HG03280 (cell line): ENCODE data around the gene RNF222.
"Not testable (repeated sequence)": the region's sequence is repeated elsewhere in the genome, so short reads cannot be mapped to it uniquely, and the experiment has no call there.

Source experiments
- ATAC-seq: cut with Tn5 transposase; IDR thresholded peaks from one replicate; pipeline ENCODE4 v1.9.1; 2021; ENCODE audit warnings: mild to moderate bottlenecking, moderate library complexity; ENCODE audit not compliant: unreplicated experiment

Gene RNF222

DNA sequence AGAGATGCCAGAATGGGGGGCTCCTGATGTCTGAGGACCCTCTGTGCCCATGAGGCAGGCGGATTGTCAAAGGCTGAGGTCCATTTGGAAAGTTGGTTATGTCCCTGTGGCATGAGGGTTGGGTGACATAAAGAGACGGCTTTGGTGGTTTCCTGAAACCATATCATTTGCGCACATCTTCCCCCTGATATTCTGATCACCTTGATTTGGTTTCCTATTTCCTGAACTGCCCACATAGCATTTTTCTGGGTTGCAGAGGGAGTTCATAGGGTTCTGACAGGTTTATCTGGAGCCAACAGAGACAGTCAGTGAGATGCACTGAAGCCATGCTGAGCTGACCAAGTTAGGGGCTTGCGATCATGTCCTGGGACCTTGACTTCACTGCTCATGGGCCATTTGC lies 15.7 kb upstream of the RNF222 start:
- no peak for ATAC-seq

DNA sequence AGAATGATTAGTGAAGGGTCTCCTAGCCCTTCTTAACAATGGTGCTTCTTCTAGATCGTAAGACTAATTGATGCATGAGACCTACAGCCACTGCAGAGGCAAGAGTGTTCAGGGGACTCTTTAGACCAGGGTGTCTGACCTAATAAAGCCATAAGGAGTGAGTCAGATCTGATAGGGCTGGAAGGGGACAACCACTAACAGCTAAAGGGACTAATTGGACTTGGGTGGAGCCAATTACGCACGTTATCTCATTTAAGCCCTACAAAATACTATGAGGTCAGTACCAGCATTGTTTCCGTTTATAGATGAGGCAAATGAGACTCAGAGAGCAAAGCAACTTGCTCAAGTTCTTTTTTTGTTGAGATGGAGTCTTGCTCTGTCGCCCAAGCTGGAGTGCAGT lies 14.5 kb upstream of the RNF222 start:
- no peak for ATAC-seq

DNA sequence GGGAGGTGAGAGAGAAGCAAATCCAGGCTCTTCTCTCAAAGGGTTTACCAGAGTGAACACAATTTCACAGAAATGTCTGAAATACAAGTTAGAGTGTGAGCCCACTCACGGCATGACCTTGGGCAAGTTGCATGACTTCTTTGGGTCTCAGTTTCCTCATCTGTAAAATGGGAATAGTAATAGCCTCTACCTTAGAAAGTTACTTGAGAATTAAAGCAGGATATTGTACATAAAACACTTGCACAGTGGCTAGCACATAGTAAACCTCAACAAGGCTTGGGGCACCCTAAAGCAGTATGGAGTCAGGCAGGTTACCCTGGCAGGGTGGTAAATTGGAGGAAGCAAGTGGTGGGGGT lies 13.2 kb upstream of the RNF222 start:
- no peak for ATAC-seq

- ATAC-seq: peak; percentile 64
These were observed 12.6 kb upstream of the RNF222 start for GRCh38 chr17:8409966-8410882.

- no peak for ATAC-seq
These were observed 10.7 kb upstream of the RNF222 start for GRCh38 chr17:8408371-8408770.

GRCh38 chr17:8406174-8406573 lies 8.5 kb upstream of the RNF222 start:
- no peak for ATAC-seq

- ATAC-seq: no peak
These were observed 7.9 kb upstream of the RNF222 start for GRCh38 chr17:8405499-8406016.

DNA sequence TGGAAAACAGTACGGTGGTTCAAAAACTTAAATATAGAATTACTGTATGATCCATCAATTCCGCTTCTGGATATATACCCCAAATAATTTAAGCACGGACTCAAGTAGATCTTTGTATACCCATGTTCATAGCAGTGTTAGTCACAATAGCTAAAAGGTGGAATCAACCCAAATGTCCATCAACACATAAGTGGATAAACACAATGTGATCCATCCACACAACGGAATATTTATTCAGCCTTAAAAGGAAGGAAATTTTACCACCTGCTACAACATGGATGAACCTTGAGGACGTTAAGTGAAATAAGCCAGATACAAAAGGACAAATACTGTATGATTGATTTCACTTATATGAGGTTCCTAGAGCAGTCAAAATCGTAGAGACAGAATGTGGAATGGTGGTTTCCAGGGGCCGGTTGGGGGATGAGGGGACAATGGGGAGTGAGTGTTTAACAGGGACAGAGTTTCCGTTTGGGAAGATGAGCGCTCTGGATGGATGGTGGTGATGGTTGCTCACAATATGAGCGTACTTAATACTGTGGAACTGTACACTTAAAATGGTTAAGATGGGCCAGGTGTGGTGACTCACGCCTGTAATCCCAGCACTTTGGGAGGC lies 5.4 kb upstream of the RNF222 start:
- ATAC-seq: no peak

DNA sequence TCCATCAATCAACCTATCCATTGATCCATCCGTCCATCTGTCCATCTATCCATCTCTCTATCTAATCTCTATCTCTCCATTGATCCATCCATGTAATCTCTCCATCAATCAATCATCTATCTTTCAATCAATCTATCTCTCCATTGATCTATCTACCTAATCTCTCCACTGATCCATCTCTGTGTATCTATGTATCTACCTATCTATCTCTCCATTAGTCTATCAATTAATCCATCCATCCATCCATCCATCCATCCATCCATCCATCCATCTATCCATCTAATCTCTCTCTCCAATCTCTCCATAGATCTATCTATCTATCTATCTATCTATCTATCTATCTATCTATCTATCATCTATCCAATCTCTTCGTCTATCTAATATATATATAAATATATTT lies 3.5 kb upstream of the RNF222 start:
- ATAC-seq: no peak

- ATAC-seq: no peak
These were observed 1.4 kb upstream of the RNF222 start for GRCh38 chr17:8398980-8399379.

DNA sequence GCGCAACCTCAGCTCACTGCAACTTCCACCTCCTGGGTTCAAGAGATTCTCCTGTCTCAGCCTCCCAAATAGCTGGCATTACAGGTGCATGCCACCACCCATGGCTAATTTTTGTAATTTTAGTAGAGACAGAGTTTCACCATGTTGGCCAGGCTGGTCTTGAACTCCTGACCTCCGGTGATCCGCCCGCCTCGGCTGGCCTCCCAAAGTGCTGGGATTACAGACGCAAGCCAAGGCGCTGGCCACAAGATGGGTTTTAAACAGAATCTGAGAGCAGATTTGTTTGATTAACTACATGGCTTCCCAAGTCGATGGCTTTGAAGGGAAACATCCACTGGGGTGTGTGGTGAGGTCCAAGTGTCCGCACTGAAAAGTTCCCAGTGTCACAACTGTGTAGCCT lies 3.1 kb downstream of the RNF222 start:
- not testable (repeated sequence) for ATAC-seq

- ATAC-seq: no peak
These were observed 4.0 kb downstream of the RNF222 start for GRCh38 chr17:8393470-8394231.

- ATAC-seq: no peak
These were observed 4.8 kb downstream of the RNF222 start for GRCh38 chr17:8392674-8393469.

GRCh38 chr17:8392274-8392673 lies 5.4 kb downstream of the RNF222 start:
- ATAC-seq: no peak

- no peak for ATAC-seq
These were observed 5.9 kb downstream of the RNF222 start for GRCh38 chr17:8391711-8392110.

GRCh38 chr17:8387914-8388651 lies 9.5 kb downstream of the RNF222 start:
- ATAC-seq: no peak

- ATAC-seq: no peak
These were observed 10.8 kb downstream of the RNF222 start for GRCh38 chr17:8386841-8387240.

DNA sequence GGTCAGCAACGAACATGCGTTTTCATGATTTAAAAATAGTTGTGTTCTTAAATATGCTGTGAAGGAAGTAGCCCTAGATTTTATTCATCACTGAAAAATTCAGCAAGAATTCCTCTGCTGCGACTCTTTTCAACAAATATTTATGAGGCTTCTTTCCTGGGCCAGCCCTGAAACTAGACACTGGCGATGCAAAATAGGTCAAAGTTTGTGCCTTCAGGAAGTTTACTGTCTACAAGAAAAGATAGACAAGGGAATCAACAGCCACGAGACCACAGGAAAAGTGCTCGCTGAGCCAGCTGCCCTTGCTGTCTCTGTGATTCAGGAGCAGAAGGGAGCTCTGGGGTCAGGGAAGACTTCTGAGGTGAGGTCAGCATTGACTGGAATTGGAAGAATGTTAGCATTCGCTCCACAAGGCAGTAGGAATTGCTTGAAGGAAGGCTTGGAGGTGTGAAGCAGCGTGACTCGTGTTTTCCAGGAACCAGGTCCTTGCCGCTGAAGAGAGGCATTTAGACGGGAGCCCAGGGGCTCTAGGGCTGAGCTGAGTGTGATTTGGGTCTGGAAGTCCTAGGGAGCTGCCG lies 12.7 kb downstream of the RNF222 start:
- ATAC-seq: no peak

DNA sequence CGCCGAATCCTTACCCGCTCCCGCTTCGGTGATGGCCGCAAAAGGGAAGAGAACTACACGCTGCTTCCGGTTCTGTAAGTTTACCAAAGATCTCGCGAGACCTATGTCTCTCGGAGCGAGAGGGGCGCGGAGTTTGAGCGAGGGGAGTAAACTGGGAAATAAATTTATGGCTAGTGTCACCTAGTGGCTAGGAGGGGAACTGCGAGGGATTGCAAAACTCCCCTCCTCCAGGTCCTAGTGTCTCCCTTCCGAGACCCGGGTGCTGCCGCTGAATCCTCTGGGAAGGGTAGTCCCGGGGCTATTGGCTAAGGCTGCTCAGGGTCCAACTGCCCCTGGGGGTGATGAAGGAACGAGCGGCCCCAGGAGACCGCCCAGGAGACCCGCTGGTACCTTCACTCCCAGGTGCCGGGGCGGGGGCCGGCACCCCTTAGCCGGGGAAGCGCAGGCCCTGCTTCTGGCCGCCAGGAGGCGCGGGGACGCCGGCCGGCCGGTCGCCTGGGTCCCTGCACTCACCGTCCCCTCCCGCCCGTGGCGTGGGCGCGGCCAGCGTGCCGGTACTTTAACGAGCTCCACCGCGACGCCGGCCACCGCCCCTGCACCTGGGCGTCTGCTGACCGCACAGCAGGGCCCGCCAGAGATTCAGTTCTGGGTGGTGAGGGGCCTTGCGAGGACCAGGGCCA lies 14.3 kb downstream of the RNF222 start, which contains the start of gene RPL26:
RPL26 (minus strand) TSS at position 51 of the 680 bp plus-strand sequence. CDS start 883 bp downstream, outside the sequence.
- ATAC-seq: peak; percentile 88
